Measurements from ENCODE around the gene KCNJ4. TPM values are rescaled to one million over a fixed set of nuclear protein-coding genes. Genes with fewer than 3 reads are reported as not detected.

The KCNJ4 gene
- polyA plus RNA-seq, 1 donor (not counting 4 experiments of a cell fraction or from before 2014, with no cell fraction given), result not detected

DNA sequence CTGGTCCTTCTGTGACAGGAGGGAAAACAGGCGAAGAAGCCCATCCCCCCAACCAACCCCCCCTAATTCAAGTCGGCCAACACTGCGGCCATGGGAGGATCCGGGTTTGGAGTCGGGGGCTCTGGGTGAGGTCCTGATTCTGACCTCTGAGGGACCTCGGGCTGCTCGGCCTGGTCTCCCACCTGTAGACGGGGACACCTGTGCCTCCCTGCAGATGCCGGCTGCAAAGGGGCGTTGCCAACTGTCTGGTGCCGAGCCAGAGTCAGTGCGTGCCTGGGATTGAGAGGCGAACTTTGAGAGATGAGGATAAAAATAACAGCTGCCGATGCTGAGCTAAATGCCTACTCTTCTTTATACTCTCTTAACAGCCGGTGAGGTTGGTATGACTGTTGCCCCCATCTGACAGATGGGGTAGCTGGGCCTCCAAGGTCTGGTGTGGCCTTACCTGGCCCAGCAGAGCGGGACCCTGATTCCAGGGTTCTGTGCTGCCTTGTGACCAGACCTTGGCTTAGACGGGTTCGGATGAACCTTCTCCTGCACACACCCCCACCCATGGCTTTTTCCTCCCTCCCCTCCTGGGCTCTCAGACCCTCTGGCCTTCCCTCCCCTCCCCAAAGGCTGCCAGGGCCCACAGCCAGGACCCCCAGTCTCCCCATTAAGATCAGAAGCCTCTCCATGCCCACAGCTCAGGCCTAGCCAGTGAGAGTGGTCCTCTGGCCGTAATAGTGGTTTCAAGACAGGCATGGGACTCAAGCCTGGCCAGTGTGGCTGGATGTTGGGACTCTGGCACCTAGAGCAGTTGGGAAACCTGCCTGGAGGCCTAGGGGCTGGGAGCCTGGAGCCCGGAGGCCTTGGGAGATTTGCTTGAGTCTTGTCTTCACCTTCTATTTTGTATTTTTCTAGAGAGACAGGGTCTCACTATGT lies 41.7 kb downstream of the KCNJ4 start:
- FAIRE-seq (no peak), DNase-seq (ENCODE audit: low read depth, low spot score) (no peak)
- Histone ChIP-seq H3K27ac (ENCODE audit: control insufficient read depth, insufficient read depth, low read length) (no peak overlapping the region), H3K79me2 (ENCODE audit: control insufficient read depth, insufficient read depth, low read length) (no peaks in the 10 kb centered on the region), H3K9ac (ENCODE audit: control insufficient read depth, extremely low read depth, insufficient read depth, low read length) (no peak overlapping the region), H3K36me3 (ENCODE audit: control insufficient read depth in 2 of 2, extremely low read depth in 1 of 2, insufficient read depth in 2 of 2, low read length in 2 of 2) (no peaks in the 10 kb centered on the region), H3K4me1 (ENCODE audit: control insufficient read depth, extremely low read depth, insufficient read depth, low read length) (peaks cover 3% of the 10 kb centered on the region), H3K27me3 (ENCODE audit: control insufficient read depth, extremely low read depth, insufficient read depth, low read length) (peaks cover 5% of the 10 kb centered on the region), H4K20me1 (ENCODE audit: control insufficient read depth, extremely low read depth, insufficient read depth, low read length) (no peaks in the 10 kb centered on the region), H2AFZ (ENCODE audit: control insufficient read depth, low read length) (no peak overlapping the region), H3K9me3 (ENCODE audit: control insufficient read depth, low read depth, low read length) (no peaks in the 10 kb centered on the region), H3K4me3 (ENCODE audit: control insufficient read depth in 2 of 3, extremely low read depth in 1 of 3, insufficient read depth in 2 of 3, low read depth in 1 of 3, low read length in 3 of 3) (no peak overlapping the region), H3K9me1 (ENCODE audit: control insufficient read depth, extremely low read depth, insufficient read depth, low read length) (no peaks in the 10 kb centered on the region), H3K4me2 (ENCODE audit: control insufficient read depth, extremely low read depth, insufficient read depth, low read depth, low read length) (peak overlapping the region; percentile 56)
- TF ChIP-seq, protein P1, sequence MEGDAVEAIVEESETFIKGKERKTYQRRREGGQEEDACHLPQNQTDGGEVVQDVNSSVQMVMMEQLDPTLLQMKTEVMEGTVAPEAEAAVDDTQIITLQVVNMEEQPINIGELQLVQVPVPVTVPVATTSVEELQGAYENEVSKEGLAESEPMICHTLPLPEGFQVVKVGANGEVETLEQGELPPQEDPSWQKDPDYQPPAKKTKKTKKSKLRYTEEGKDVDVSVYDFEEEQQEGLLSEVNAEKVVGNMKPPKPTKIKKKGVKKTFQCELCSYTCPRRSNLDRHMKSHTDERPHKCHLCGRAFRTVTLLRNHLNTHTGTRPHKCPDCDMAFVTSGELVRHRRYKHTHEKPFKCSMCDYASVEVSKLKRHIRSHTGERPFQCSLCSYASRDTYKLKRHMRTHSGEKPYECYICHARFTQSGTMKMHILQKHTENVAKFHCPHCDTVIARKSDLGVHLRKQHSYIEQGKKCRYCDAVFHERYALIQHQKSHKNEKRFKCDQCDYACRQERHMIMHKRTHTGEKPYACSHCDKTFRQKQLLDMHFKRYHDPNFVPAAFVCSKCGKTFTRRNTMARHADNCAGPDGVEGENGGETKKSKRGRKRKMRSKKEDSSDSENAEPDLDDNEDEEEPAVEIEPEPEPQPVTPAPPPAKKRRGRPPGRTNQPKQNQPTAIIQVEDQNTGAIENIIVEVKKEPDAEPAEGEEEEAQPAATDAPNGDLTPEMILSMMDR (optimal IDR thresholded peaks at IDR 0.05 in 1 of 3, IDR thresholded peaks at IDR 0.05 in 1 of 3, conservative IDR thresholded peaks at IDR 0.05 in 1 of 3; ENCODE audit: extremely low read depth in 1 of 3, insufficient read depth in 2 of 3, low read length in 3 of 3), result no peak
- TF ChIP-seq EZH2 (IDR thresholded peaks at IDR 0.05; ENCODE audit: low read length), result no peak
- dilution Hi-C loops (cut with MboI; ENCODE audit: extremely low pct_ligation_motif_present, low sequenced_read_pairs), result no loop called here

DNA sequence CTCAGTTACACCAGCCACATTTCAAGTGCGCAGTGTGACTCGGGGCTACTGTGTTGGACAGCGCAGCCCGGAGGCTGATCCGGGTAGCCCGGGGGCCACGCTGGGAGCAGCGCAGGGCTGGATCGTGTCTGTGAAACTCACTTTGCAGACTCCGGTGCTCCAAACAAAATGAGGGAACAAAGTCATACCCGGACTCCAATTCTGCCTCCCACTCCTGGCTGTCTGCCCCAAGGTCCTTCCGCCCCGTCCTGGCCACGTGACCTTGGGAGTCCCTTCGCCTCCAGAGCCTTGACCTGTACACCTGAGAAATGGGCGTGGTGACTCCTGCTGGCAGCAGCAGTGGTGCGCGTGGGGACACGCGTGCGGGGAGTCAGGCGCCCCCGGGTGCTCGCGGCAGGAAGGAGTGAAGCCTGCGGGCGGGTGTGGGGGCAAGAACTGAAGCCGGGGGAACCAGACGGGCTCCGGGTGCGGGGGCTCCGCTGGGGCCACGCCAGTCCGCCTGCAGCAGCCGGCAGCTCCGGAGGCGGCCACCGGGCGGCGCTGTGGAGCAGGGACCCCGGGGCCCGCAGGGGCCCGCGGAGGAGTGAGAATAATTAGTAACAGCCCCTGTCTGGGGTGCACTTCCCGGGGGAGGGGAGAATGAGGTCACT lies 42.4 kb downstream of the KCNJ4 start:
- H3K4me3 ChIP-seq (ENCODE audit: control insufficient read depth in 2 of 3, extremely low read depth in 1 of 3, insufficient read depth in 2 of 3, low read depth in 1 of 3, low read length in 3 of 3), result no peak overlapping the region
- H3K27ac ChIP-seq (ENCODE audit: control insufficient read depth, insufficient read depth, low read length), result no peak overlapping the region
- dilution Hi-C loops (cut with MboI; ENCODE audit: extremely low pct_ligation_motif_present, low sequenced_read_pairs), result no loop called here
- no peaks in the 10 kb centered on the region for H3K9me3 ChIP-seq (ENCODE audit: control insufficient read depth, low read depth, low read length)
- H3K36me3 ChIP-seq (ENCODE audit: control insufficient read depth in 2 of 2, extremely low read depth in 1 of 2, insufficient read depth in 2 of 2, low read length in 2 of 2), result no peaks in the 10 kb centered on the region
- no peaks in the 10 kb centered on the region for H3K79me2 ChIP-seq (ENCODE audit: control insufficient read depth, insufficient read depth, low read length)
- H3K4me2 ChIP-seq (ENCODE audit: control insufficient read depth, extremely low read depth, insufficient read depth, low read depth, low read length), result peak overlapping the region; percentile 56
- no peaks in the 10 kb centered on the region for H3K9me1 ChIP-seq (ENCODE audit: control insufficient read depth, extremely low read depth, insufficient read depth, low read length)
- peaks cover 5% of the 10 kb centered on the region for H3K27me3 ChIP-seq (ENCODE audit: control insufficient read depth, extremely low read depth, insufficient read depth, low read length)
- DNase-seq (ENCODE audit: low read depth, low spot score) (no peak), FAIRE-seq (no peak)
- no peaks in the 10 kb centered on the region for H4K20me1 ChIP-seq (ENCODE audit: control insufficient read depth, extremely low read depth, insufficient read depth, low read length)
- no peak overlapping the region for H3K9ac ChIP-seq (ENCODE audit: control insufficient read depth, extremely low read depth, insufficient read depth, low read length)
- peak overlapping the region; percentile 26 for H2AFZ ChIP-seq (ENCODE audit: control insufficient read depth, low read length)
- H3K4me1 ChIP-seq (ENCODE audit: control insufficient read depth, extremely low read depth, insufficient read depth, low read length), result peaks cover 3% of the 10 kb centered on the region
- no peak for TF ChIP-seq EZH2 (IDR thresholded peaks at IDR 0.05; ENCODE audit: low read length)
- TF ChIP-seq, protein P1 (optimal IDR thresholded peaks at IDR 0.05 in 1 of 3, IDR thresholded peaks at IDR 0.05 in 1 of 3, conservative IDR thresholded peaks at IDR 0.05 in 1 of 3; ENCODE audit: extremely low read depth in 1 of 3, insufficient read depth in 2 of 3, low read length in 3 of 3), result peak; percentile 55 to 78 (median 63)
